Gastroesophageal sphincter (tissue), 3 donors: ENCODE data around the gene VSX2.

Experiments used
- CTCF ChIP-seq, 4 experiments: fragments of 200-600 bp in 2 of 4; fragments of 450-650 bp in 2 of 4; sonication (generic) in 1 of 4; IDR thresholded peaks; one replicate each; pipeline ENCODE4 v1.5.1; 2017 to 2019; ENCODE audit warnings: antibody characterized with exemption in 4 of 4, mild to moderate bottlenecking in 2 of 4, moderate library complexity in 2 of 4
- EP300 ChIP-seq: sonication (generic); formaldehyde crosslinking; IDR thresholded peaks from one replicate; pipeline ENCODE4 v1.6.1; 2017; ENCODE audit warnings: antibody characterized with exemption, mild to moderate bottlenecking
- POLR2A ChIP-seq, 2 donors: fragments of 450-650 bp; IDR thresholded peaks; one replicate each; pipeline ENCODE4 v1.6.1; 2017; ENCODE audit warnings: antibody characterized with exemption in 2 of 2, mild to moderate bottlenecking in 2 of 2, moderate library complexity in 1 of 2
- POLR2AphosphoS5 ChIP-seq: sonication (generic); formaldehyde crosslinking; IDR thresholded peaks from one replicate; pipeline ENCODE4 v1.6.1; 2017; ENCODE audit warnings: antibody characterized with exemption

DNA sequence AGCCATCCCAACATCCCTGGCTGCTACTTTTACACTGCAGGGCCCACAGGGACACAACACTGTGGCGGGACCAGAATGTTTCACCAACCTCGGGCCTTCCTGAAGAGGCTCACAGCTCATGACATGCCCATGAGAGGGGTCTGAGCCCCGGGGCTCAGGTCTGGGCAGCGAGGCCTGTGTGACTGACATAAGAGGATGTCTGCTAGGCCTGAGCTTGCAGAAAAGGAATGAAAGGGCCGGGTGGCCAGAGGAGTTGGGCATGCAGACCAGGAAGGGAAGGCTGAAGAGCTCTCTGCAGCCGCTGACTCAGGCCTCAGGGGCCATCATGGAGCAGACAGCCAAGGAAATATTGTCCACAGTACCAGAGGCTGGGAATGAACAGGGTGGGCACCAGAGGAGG is 18.3 kb upstream of the VSX2 start:
- TF ChIP-seq CTCF (IDR thresholded peaks at IDR 0.05) (no peak), POLR2A (IDR thresholded peaks at IDR 0.05) (no peak), POLR2AphosphoS5 (no peak), EP300 (no peak)
